K562 (cell line): ENCODE results near the gene GPX6. TPM values are rescaled to one million over a fixed set of nuclear protein-coding genes. Genes with fewer than 3 reads are reported as not detected.
A peak's percentile ranks its signal among the peaks of the same experiment; 100 is the strongest.

Source experiments
- CLOCK ChIP-seq: fragments of 250-450 bp; sonication (Bioruptor Pico); IDR thresholded peaks from 2 replicates; pipeline ENCODE4 v1.4.0; 2020; ENCODE audit warnings: mild to moderate bottlenecking, moderate library complexity, borderline replicate concordance
- E4F1 ChIP-seq: fragments of 250-450 bp; sonication (Bioruptor Pico); IDR thresholded peaks from 2 replicates; pipeline ENCODE4 v1.5.0; 2021; ENCODE audit warnings: mild to moderate bottlenecking, borderline replicate concordance
- FUS ChIP-seq: fragments of 200-400 bp; formaldehyde crosslinking; optimal IDR thresholded peaks from 2 replicates; pipeline ENCODE3; 2017; ENCODE audit warnings: low read depth, low read length
- MAFG ChIP-seq: fragments of 450-650 bp; conservative IDR thresholded peaks from 2 replicates; pipeline ENCODE4 v1.6.1; 2016; ENCODE audit warnings: missing genetic modification characterization, missing compliant biosample characterization
- NFIX ChIP-seq: fragments of 250-450 bp; sonication (Bioruptor Pico); IDR thresholded peaks from 2 replicates; pipeline ENCODE4 v1.4.0; 2020; ENCODE audit warnings: low read depth, mild to moderate bottlenecking, moderate library complexity
- PTBP1 ChIP-seq: fragments of 200-400 bp; formaldehyde crosslinking; IDR thresholded peaks from 2 replicates; pipeline ENCODE4 v1.6.1; 2017; ENCODE audit warnings: low read depth, low read length
- STAG1 ChIP-seq: sonication (generic); formaldehyde crosslinking; IDR thresholded peaks from 2 replicates; pipeline ENCODE4 v1.5.0; 2020; ENCODE audit warnings: missing genetic modification reagents, borderline replicate concordance
- THAP12 ChIP-seq: fragments of 250-450 bp; sonication (Bioruptor Pico); IDR thresholded peaks from 2 replicates; pipeline ENCODE4 v1.9.0; 2021; ENCODE audit warnings: mild to moderate bottlenecking, inconsistent platforms
- VEZF1 ChIP-seq: fragments of 200-800 bp; sonication (Bioruptor generic); IDR thresholded peaks from 2 replicates; pipeline ENCODE4 v1.6.1; 2017; ENCODE audit warnings: missing genetic modification characterization, missing compliant biosample characterization
- ZBTB2 ChIP-seq: fragments of 450-650 bp; IDR thresholded peaks from 2 replicates; pipeline ENCODE4 v1.6.1; 2016; ENCODE audit warnings: antibody characterized with exemption
- ZBTB7A ChIP-seq: IDR thresholded peaks from 2 replicates; pipeline ENCODE4 v1.6.1; 2011; ENCODE audit warnings: low read depth, mild to moderate bottlenecking, low read length, moderate library complexity, borderline replicate concordance; ENCODE audit not compliant: control insufficient read depth
- ZNF23 ChIP-seq: fragments of 250-450 bp; sonication (Bioruptor Pico); IDR thresholded peaks from 2 replicates; pipeline ENCODE4 v1.4.0; 2020; ENCODE audit warnings: mild to moderate bottlenecking
- ZNF445 ChIP-seq: fragments of 250-450 bp; sonication (Bioruptor Pico); IDR thresholded peaks from 2 replicates; pipeline ENCODE4 v1.4.0; 2020; ENCODE audit warnings: low read depth, mild to moderate bottlenecking, moderate library complexity
- ZNF644 ChIP-seq: fragments of 200-800 bp; sonication (Bioruptor generic); IDR thresholded peaks from 2 replicates; pipeline ENCODE4 v1.6.1; 2016; ENCODE audit warnings: low read depth, missing genetic modification characterization, missing compliant biosample characterization
- ZNF668 ChIP-seq: fragments of 250-450 bp; sonication (Bioruptor Pico); IDR thresholded peaks from 2 replicates; pipeline ENCODE4 v1.8.0; 2022; ENCODE audit warnings: mild to moderate bottlenecking, inconsistent platforms
- polyA plus RNA-seq, 8 experiments: library from polyadenylated mRNA; depleted of rRNA in 4 of 8; stranded (reverse) in 5 of 8; unstranded in 3 of 8; fragments of >200 nt; fragmentation: Nextera tagmentation in 2 of 8; fragmentation: Illumina TruSeq in 1 of 8; extraction: Ambion mirVana in 2 of 8; extraction: Trizol in 1 of 8; gene quantifications; 2 replicates each; pipeline versions ENCODE4 v1.2.1 to v1.2.3, GENCODE V29; 2011 to 2014; ENCODE audit warnings: inconsistent platforms in 1 of 8, missing spikeins in 1 of 8
- total RNA-seq, 7 experiments: library from RNA; depleted of rRNA in 6 of 7; stranded (reverse); fragments of >200 nt in 6 of 7; fragmentation: Illumina TruSeq in 2 of 7; extraction: Trizol in 2 of 7; gene quantifications; 2 replicates each; pipeline versions ENCODE4 v1.2.1 to v1.2.3, GENCODE V29; 2011 to 2021; ENCODE audit warnings: low replicate concordance in 1 of 7

Gene GPX6
- total and polyA plus RNA-seq, 9 of the 15 experiments (the other 6 are each of a cell fraction or from before 2014, with no cell fraction given) = not detected

- TF ChIP-seq VEZF1 (CRISPR knock-in tag) (peak; percentile 64), ZBTB2 (peak; percentile 98), ZNF23 (CRISPR knock-in tag) (no peak), ZNF445 (CRISPR knock-in tag) (0 out of 2 replicates have a peak, but pooled peaks have one; percentile 15), ZNF644 (tag) (peak; percentile 78; the same call in 1 of the 2 replicates), THAP12 (CRISPR knock-in tag) (no peak), ZNF668 (no peak), FUS (no peak), NFIX (CRISPR knock-in tag) (no peak), ZBTB7A (0 out of 2 replicates have a peak, but pooled peaks have one; percentile 24), E4F1 (CRISPR knock-in tag) (no peak), STAG1 (CRISPR knock-in tag) (no peak), CLOCK (CRISPR knock-in tag) (no peak), PTBP1 (0 out of 2 replicates have a peak, but pooled peaks have one; percentile 48), MAFG (tag) (no peak)
These were observed 27.1 kb upstream of the GPX6 start (continued) for GRCh38 chr6:28542440-28543296.
